NCI-H2081 treated with DMSO at 0.1 percent for 48 hours (cell line): ENCODE results near the gene CLASP1.
"Not testable (repeated sequence)": the region's sequence is repeated elsewhere in the genome, so short reads cannot be mapped to it uniquely, and the experiment has no call there.

Source experiments
- DNase-seq: peaks from one replicate; lab custom pipeline; 2025; lab: John Stamatoyannopoulos, UW

Gene CLASP1

GRCh38 chr2:121348128-121348740 lies 301.0 kb downstream of the CLASP1 start:
- DNase-seq = no peak

GRCh38 chr2:121346859-121347258 lies 302.4 kb downstream of the CLASP1 start:
- no peak for DNase-seq

GRCh38 chr2:121346407-121346806 lies 302.9 kb downstream of the CLASP1 start:
- no peak for DNase-seq

- DNase-seq = no peak
Observed at GRCh38 chr2:121345887-121346286, 303.4 kb downstream of the CLASP1 start.

- no peak for DNase-seq
Observed at GRCh38 chr2:121345101-121345500, 304.2 kb downstream of the CLASP1 start.

GRCh38 chr2:121343828-121344399 lies 305.3 kb downstream of the CLASP1 start:
- not testable (repeated sequence) for DNase-seq

- DNase-seq = no peak
Observed at GRCh38 chr2:121343191-121343590, 306.1 kb downstream of the CLASP1 start.

- no peak for DNase-seq
Observed at GRCh38 chr2:121342751-121343150, 306.5 kb downstream of the CLASP1 start.

GRCh38 chr2:121340926-121341325 lies 308.3 kb downstream of the CLASP1 start:
- no peak for DNase-seq

- DNase-seq = no peak
Observed at GRCh38 chr2:121338281-121338680, 311.0 kb downstream of the CLASP1 start.

GRCh38 chr2:121336528-121337294 lies 312.6 kb downstream of the CLASP1 start:
- DNase-seq = no peak

- peak; percentile 46 for DNase-seq
Observed at GRCh38 chr2:121335294-121336290, 313.7 kb downstream of the CLASP1 start.

- no peak for DNase-seq
Observed at GRCh38 chr2:121334581-121335293, 314.5 kb downstream of the CLASP1 start.

- no peak for DNase-seq
Observed at GRCh38 chr2:121333834-121334558, 315.3 kb downstream of the CLASP1 start.

- DNase-seq = no peak
Observed at GRCh38 chr2:121333231-121333630, 316.0 kb downstream of the CLASP1 start.

GRCh38 chr2:121331324-121331723 lies 317.9 kb downstream of the CLASP1 start:
- not testable (repeated sequence) for DNase-seq

GRCh38 chr2:121330921-121331320 lies 318.3 kb downstream of the CLASP1 start:
- DNase-seq = no peak

GRCh38 chr2:121329786-121330185 lies 319.5 kb downstream of the CLASP1 start:
- DNase-seq = no peak

GRCh38 chr2:121326628-121327027 lies 322.6 kb downstream of the CLASP1 start:
- DNase-seq = no peak

GRCh38 chr2:121324601-121325000 lies 324.7 kb downstream of the CLASP1 start:
- DNase-seq = no peak

- no peak for DNase-seq
Observed at GRCh38 chr2:121321476-121321875, 327.8 kb downstream of the CLASP1 start.
